NCI-H2171 treated with DMSO at 0.1 percent for 48 hours (cell line): ENCODE results near the gene ZNF44.
A peak's percentile ranks its signal among the peaks of the same experiment; 100 is the strongest.
"Not testable (repeated sequence)": the region's sequence is repeated elsewhere in the genome, so short reads cannot be mapped to it uniquely, and the experiment has no call there.

Experiments
- DNase-seq: peaks from one replicate; lab custom pipeline; 2025; lab: John Stamatoyannopoulos, UW

ZNF44 gene

GRCh38 chr19:12294249-12295158 lies at the start of gene ZNF44:
Gene ZNF44 (minus strand): TSS chr19:12294883. CDS start chr19:12294694, 189 bp downstream.
- peak; percentile 92 for DNase-seq

GRCh38 chr19:12333162-12334159 lies 38.8 kb upstream of the ZNF44 start, which contains the start of gene ZNF563:
Gene ZNF563 (minus strand): TSS chr19:12333633. CDS start chr19:12333482, 151 bp downstream.
- peak; percentile 77 for DNase-seq

- DNase-seq: no peak
These were observed 36.7 kb upstream of the ZNF44 start for GRCh38 chr19:12331211-12331941.

GRCh38 chr19:12330340-12330739 lies 35.7 kb upstream of the ZNF44 start:
- DNase-seq: no peak

- DNase-seq: no peak
These were observed 31.0 kb upstream of the ZNF44 start for GRCh38 chr19:12325690-12326089.

GRCh38 chr19:12318782-12319413 lies 24.2 kb upstream of the ZNF44 start:
- no peak for DNase-seq

- DNase-seq: no peak
These were observed 19.9 kb upstream of the ZNF44 start for GRCh38 chr19:12314553-12314952.

GRCh38 chr19:12308891-12309290 lies 14.2 kb upstream of the ZNF44 start:
- not testable (repeated sequence) for DNase-seq

GRCh38 chr19:12295191-12295590 lies 508 bp upstream of the ZNF44 start:
- no peak for DNase-seq

- no peak for DNase-seq
These were observed 870 bp downstream of the ZNF44 start for GRCh38 chr19:12293777-12294248.

- no peak for DNase-seq
These were observed 5.0 kb downstream of the ZNF44 start for GRCh38 chr19:12289790-12290065.

GRCh38 chr19:12287958-12288500 lies 6.7 kb downstream of the ZNF44 start:
- DNase-seq: no peak

- no peak for DNase-seq
These were observed 10.1 kb downstream of the ZNF44 start for GRCh38 chr19:12284631-12285030.

GRCh38 chr19:12284226-12284625 lies 10.5 kb downstream of the ZNF44 start:
- DNase-seq: no peak

GRCh38 chr19:12278713-12279112 lies 16.0 kb downstream of the ZNF44 start:
- no peak for DNase-seq

GRCh38 chr19:12272980-12273901 lies 21.4 kb downstream of the ZNF44 start:
- DNase-seq: no peak

- no peak for DNase-seq
These were observed 22.3 kb downstream of the ZNF44 start for GRCh38 chr19:12272386-12272785.

- DNase-seq: no peak
These were observed 23.8 kb downstream of the ZNF44 start for GRCh38 chr19:12270854-12271253.

GRCh38 chr19:12265921-12266704 lies 28.6 kb downstream of the ZNF44 start:
- DNase-seq: no peak
